Occipital lobe (tissue), 2 donors: ENCODE data around the gene GSTCD. TPM values are rescaled to one million over a fixed set of nuclear protein-coding genes. Genes with fewer than 3 reads are reported as not detected.

Experiments
- DNase-seq: peaks from one replicate; lab custom pipeline; 2025; lab: John Stamatoyannopoulos, UW
- total RNA-seq: library from RNA; depleted of rRNA; stranded (reverse); fragments of >200 nt; gene quantifications from one replicate; pipeline ENCODE4 v1.2.3, GENCODE V29; 2014

The GSTCD gene
- total RNA-seq, 1 donor from 2014 or later = 29.5 TPM

DNA sequence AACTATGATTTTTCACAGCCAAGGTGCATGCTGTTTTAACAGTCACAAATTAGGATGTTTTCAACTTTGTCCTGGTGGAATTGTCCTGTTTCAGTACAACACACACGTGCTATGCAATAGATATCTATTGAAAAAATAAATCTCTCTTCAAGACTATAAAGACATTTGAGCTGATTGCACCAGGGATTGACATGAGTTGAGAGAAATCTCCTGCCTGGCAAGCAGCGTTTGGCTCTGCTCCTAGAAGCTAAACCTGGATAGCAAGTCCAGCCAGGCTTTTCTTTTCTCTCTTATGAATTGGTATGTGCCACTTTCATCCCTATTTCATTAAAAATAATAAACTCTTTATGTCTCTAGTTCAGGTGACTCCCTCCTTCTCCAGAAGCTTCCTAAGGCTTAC, 170.1 kb downstream of the GSTCD start:
- DNase-seq = no peak

GRCh38 chr4:105887508-105887907, 178.9 kb downstream of the GSTCD start:
- no peak for DNase-seq

DNA sequence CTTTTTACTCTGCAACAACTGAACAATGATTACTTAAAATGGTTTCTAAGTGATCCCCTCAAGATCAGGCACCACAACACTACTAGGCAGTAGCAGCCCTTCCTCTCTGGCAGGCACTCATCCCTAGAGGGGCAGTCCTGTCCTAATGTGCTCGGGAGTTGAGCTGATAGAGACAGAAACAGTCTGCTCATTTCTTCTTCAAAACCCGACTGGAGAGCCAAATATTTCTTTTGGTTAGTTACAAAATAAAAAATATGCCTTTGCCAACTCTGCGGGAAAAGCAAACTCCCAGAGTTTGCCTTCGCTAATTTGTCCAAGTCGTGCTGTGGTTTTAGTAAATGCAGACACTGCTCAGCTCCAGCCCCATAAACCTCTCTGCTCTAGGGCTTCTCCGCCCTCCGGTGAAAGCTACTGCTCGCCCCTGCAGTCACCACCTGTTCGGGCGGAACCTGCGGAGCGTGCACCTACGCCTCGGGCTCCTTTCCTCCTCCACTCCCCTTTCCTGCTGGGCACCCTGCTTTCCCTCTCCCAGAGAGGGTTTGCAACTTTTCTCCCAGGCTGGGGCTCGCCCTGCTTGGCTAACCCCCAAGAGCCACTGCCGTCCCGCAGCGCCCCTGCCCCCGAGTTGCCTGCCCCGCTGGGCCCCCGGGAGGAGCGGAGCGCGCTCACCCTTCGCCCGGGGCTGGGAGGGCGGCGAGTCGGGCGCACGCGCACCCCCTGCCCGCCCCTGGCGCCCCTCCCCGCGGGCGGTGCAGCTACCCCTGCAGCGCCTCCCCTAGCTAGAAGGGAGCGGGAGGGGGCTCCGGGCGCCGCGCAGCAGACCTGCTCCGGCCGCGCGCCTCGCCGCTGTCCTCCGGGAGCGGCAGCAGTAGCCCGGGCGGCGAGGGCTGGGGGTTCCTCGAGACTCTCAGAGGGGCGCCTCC, 186.3 kb downstream of the GSTCD start, which contains the start of gene NPNT:
NPNT (plus strand) TSS at position 812 of the 923 bp plus-strand sequence. CDS start 182 bp downstream, outside the sequence.
- DNase-seq = no peak

DNA sequence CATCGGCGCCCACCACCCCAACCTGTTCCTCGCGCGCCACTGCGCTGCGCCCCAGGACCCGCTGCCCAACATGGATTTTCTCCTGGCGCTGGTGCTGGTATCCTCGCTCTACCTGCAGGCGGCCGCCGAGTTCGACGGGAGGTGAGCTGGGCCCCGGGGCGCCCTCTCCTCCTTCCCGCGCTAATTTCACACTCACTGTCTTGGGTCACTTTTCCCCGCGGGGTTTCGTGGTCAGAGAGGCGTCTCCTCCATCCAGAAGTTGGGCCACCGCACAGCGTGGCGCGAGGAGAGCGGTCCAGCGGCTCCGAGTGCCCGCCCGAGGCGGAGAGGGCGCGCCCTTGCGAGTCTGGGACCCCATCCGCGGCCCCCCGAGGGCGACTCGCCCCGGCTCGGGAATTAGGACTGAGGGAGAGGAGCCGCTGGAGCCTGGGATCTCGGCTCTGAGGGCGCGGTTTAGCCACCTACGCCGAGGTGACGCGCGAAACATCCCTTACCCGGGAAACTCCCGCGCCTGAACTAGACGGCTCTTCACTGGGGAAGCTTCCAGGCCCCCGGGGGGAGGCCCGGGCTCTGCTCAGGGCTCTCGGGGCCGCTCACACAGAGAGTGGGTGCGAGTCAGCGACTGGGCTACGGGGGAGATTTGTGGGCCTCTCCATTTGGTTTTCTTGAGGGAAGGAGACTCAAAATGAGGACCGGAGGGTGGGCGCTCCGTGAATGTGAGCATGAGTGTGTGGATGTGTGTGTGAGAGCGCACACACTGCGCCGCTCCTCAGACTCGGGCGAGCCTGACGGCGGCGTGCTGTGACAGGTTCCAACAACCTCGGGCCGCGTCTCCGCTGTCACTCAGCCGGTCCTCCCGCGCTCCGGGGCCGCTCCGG, 187.2 kb downstream of the GSTCD start:
- no peak for DNase-seq

GRCh38 chr4:105896461-105896942, 187.9 kb downstream of the GSTCD start:
- no peak for DNase-seq

Other genes starting within 250 kb of the GSTCD start
- gene PPA2, start 234.7 kb upstream of the GSTCD start, total RNA-seq = 72.7 TPM
- 0.62 TPM for gene ARHGEF38, start 156.2 kb upstream of the GSTCD start, total RNA-seq
- 26.5 TPM for gene INTS12, start 95 bp upstream of the GSTCD start, total RNA-seq
- 31.0 TPM for gene NPNT, start 186.7 kb downstream of the GSTCD start, total RNA-seq